ENCODE results near the gene SPIRE2. TPM values are rescaled to one million over a fixed set of nuclear protein-coding genes. Genes with fewer than 3 reads are reported as not detected.

The SPIRE2 gene
- total and polyA plus RNA-seq, 2 of the 13 experiments (the other 11 are each of a cell fraction or from before 2014, with no cell fraction given): 13.3 to 37.5 TPM

DNA sequence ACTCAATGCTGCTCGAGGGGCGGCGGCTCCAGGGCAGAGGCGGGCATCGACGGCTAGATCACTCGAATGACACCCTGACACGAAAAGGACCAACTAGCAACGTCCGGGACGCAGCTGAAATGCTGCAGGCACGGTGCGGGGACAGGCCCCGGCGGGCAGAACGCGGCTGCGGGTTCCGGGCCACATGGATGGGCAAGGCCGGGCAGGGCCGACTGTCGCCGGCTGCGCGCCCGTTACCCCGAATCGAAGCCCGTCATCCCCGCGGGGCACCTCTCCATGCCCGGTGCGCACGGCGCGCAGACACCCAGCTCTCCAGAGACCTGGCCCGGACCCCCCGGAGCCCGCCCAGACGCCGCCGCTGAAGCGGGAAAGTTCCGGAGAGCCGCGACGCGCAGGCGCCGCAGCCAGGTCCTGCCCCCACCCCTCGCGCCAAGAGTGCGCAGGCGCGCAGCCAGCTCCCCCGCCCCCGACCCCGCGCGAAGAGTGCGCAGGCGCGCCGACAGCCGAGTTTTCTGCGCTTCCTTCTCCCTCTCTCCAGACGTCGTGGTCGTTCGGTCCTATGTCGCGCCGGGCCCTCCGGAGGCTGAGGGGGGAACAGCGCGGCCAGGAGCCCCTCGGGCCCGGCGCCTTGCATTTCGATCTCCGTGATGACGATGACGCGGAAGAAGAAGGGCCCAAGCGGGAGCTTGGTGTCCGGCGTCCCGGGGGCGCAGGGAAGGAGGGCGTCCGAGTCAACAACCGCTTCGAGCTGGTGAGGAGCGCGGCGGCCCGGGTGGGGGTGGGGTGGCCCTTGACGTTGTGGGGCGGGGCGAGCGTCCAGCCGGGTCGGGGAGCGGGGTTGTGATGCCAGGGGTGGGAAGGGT, 45.1 kb downstream of the SPIRE2 start, which contains the start of gene TCF25 (continued):
- TF ChIP-seq U2AF2 (IDR thresholded peaks at IDR 0.05; ENCODE audit: low read depth, low read length) (no peak), ZBTB49 (CRISPR knock-in tag; IDR thresholded peaks at IDR 0.05; ENCODE audit: borderline replicate concordance) (0 out of 2 replicates have a peak, but pooled peaks have one; percentile 34), FOXM1 (CRISPR knock-in tag; IDR thresholded peaks at IDR 0.05) (peak; percentile 22; the same call in 1 of the 2 replicates), POGZ (CRISPR knock-in tag; IDR thresholded peaks at IDR 0.05) (no peak; the same call in 1 of the 2 replicates), ZNF773 (CRISPR knock-in tag; IDR thresholded peaks at IDR 0.05; ENCODE audit: borderline replicate concordance) (peak; percentile 98; the same call in 1 of the 2 replicates), MXD3 (CRISPR knock-in tag; IDR thresholded peaks at IDR 0.05) (peak; percentile 80), ZBTB3 (CRISPR knock-in tag; IDR thresholded peaks at IDR 0.05; ENCODE audit: borderline replicate concordance, low read depth) (0 out of 2 replicates have a peak, but pooled peaks have one; percentile 34), TRIM22 (IDR thresholded peaks at IDR 0.05) (no peak), HMG20B (CRISPR knock-in tag; conservative IDR thresholded peaks at IDR 0.05) (no peak), BCL6 (CRISPR knock-in tag; IDR thresholded peaks at IDR 0.05) (0 out of 2 replicates have a peak, but pooled peaks have one; percentile 24), ZSCAN5A (CRISPR knock-in tag; IDR thresholded peaks at IDR 0.05; ENCODE audit: borderline replicate concordance) (peak; percentile 61; the same call in 1 of the 2 replicates), MIER3 (CRISPR knock-in tag; IDR thresholded peaks at IDR 0.05; ENCODE audit: borderline replicate concordance) (peak; percentile 42; the same call in 1 of the 2 replicates), ZNF614 (CRISPR knock-in tag; IDR thresholded peaks at IDR 0.05; ENCODE audit: borderline replicate concordance) (no peak), SNAPC4 (CRISPR knock-in tag; IDR thresholded peaks at IDR 0.05) (peak; percentile 92), KLF13 (CRISPR knock-in tag; IDR thresholded peaks at IDR 0.05) (peak; percentile 71; the same call in 1 of the 2 replicates), GATA4 (IDR thresholded peaks at IDR 0.05; ENCODE audit: borderline replicate concordance, low read depth) (0 out of 2 replicates have a peak, but pooled peaks have one; percentile 45)

Measured in HepG2 (cell line).